ENCODE data around the gene CCNY. TPM values are rescaled to one million over a fixed set of nuclear protein-coding genes. Genes with fewer than 3 reads are reported as not detected.

Gene CCNY
- total and polyA plus RNA-seq, 2 of the 13 experiments (the other 11 are each of a cell fraction or from before 2014, with no cell fraction given) = 48.2 to 54.7 TPM

DNA sequence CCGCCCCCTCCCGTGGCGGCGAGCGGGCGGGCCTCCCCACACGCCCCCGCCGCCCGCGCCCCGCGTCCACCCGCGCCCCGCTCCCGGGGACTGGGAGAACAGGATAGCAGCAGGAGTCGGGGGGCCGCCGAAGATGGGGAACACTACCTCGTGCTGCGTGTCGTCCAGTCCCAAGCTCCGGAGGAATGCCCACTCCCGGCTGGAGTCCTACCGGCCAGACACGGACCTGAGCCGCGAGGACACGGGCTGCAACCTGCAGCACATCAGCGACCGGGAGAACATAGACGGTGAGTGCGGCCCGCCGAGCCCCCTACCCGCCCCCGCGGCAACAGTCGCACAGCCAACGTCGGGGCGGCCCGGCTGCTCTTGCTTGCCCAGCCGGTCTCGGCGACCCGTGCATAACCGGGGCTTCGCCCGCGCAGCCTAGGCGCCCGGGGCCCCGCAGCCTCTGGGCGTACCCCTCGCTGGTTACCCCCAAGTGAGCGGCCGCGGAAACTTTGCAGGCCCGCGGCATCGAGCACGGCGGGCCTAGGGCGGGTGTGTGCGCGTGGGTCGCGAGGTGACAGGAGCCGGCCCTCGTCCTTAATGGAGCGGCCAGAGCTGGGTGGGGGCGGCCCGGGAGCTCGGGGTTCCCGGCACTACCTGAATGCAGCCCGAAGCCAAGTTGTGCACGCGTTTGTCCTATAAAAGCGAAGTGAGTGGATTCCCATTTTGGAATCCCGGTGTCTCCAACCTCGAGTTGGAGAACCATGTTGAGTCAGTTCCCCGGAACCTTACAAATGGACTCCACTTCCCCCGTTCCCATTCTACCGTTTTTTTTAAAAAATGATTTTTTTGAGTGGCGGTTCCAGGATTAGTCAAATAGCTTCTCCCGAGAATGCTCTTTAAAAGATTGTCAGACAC, 863 bp downstream of the CCNY start (continued):
- no peak; the same call in 1 of the 2 replicates for TF ChIP-seq DMAP1 (CRISPR knock-in tag; IDR thresholded peaks at IDR 0.05)
- TF ChIP-seq, protein P1, sequence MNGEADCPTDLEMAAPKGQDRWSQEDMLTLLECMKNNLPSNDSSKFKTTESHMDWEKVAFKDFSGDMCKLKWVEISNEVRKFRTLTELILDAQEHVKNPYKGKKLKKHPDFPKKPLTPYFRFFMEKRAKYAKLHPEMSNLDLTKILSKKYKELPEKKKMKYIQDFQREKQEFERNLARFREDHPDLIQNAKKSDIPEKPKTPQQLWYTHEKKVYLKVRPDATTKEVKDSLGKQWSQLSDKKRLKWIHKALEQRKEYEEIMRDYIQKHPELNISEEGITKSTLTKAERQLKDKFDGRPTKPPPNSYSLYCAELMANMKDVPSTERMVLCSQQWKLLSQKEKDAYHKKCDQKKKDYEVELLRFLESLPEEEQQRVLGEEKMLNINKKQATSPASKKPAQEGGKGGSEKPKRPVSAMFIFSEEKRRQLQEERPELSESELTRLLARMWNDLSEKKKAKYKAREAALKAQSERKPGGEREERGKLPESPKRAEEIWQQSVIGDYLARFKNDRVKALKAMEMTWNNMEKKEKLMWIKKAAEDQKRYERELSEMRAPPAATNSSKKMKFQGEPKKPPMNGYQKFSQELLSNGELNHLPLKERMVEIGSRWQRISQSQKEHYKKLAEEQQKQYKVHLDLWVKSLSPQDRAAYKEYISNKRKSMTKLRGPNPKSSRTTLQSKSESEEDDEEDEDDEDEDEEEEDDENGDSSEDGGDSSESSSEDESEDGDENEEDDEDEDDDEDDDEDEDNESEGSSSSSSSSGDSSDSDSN (CRISPR knock-in tag; IDR thresholded peaks at IDR 0.05) = peak; percentile 88
- no peak for TF ChIP-seq ZSCAN22 (CRISPR knock-in tag; IDR thresholded peaks at IDR 0.05)
- TF ChIP-seq ZNF496 (CRISPR knock-in tag; IDR thresholded peaks at IDR 0.05; ENCODE audit: insufficient replicate concordance) = no peak
- no peak for TF ChIP-seq ZNF7 (CRISPR knock-in tag; IDR thresholded peaks at IDR 0.05)
- no peak for TF ChIP-seq ZNF337 (CRISPR knock-in tag; IDR thresholded peaks at IDR 0.05; ENCODE audit: borderline replicate concordance, low read depth)
- TF ChIP-seq TCF12 (IDR thresholded peaks at IDR 0.05) = no peak
- no peak for TF ChIP-seq TCF12 (CRISPR knock-in tag; IDR thresholded peaks at IDR 0.05)
- TF ChIP-seq PTBP1 (IDR thresholded peaks at IDR 0.05; ENCODE audit: low read depth, low read length, poor library complexity, severe bottlenecking) = no peak
- no peak for TF ChIP-seq SNAPC2 (CRISPR knock-in tag; IDR thresholded peaks at IDR 0.05)
- no peak for TF ChIP-seq RFX3 (CRISPR knock-in tag; IDR thresholded peaks at IDR 0.05)
- TF ChIP-seq TBP (CRISPR knock-in tag; IDR thresholded peaks at IDR 0.05) = no peak
- TF ChIP-seq SMAD1 (CRISPR knock-in tag; IDR thresholded peaks at IDR 0.05; ENCODE audit: borderline replicate concordance, low read depth) = no peak
- TF ChIP-seq SRSF4 (IDR thresholded peaks at IDR 0.05; ENCODE audit: low read depth, low read length, poor library complexity, severe bottlenecking) = no peak
- no peak for TF ChIP-seq FOSL2 (CRISPR knock-in tag; IDR thresholded peaks at IDR 0.05)
- no peak for TF ChIP-seq NFYC (CRISPR knock-in tag; IDR thresholded peaks at IDR 0.05)
- no peak for TF ChIP-seq PAX8 (CRISPR knock-in tag; IDR thresholded peaks at IDR 0.05; ENCODE audit: borderline replicate concordance)
- TF ChIP-seq, protein P2, sequence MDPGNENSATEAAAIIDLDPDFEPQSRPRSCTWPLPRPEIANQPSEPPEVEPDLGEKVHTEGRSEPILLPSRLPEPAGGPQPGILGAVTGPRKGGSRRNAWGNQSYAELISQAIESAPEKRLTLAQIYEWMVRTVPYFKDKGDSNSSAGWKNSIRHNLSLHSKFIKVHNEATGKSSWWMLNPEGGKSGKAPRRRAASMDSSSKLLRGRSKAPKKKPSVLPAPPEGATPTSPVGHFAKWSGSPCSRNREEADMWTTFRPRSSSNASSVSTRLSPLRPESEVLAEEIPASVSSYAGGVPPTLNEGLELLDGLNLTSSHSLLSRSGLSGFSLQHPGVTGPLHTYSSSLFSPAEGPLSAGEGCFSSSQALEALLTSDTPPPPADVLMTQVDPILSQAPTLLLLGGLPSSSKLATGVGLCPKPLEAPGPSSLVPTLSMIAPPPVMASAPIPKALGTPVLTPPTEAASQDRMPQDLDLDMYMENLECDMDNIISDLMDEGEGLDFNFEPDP (CRISPR knock-in tag; conservative IDR thresholded peaks at IDR 0.05) = 0 out of 2 replicates have a peak, but pooled peaks have one; percentile 46
- TF ChIP-seq ZBTB21 (CRISPR knock-in tag; IDR thresholded peaks at IDR 0.05) = no peak
- TF ChIP-seq DNMT3B (CRISPR knock-in tag; conservative IDR thresholded peaks at IDR 0.05) = no peak
- no peak for TF ChIP-seq ARNT2 (CRISPR knock-in tag; IDR thresholded peaks at IDR 0.05; ENCODE audit: low read depth)
- TF ChIP-seq, protein P3, sequence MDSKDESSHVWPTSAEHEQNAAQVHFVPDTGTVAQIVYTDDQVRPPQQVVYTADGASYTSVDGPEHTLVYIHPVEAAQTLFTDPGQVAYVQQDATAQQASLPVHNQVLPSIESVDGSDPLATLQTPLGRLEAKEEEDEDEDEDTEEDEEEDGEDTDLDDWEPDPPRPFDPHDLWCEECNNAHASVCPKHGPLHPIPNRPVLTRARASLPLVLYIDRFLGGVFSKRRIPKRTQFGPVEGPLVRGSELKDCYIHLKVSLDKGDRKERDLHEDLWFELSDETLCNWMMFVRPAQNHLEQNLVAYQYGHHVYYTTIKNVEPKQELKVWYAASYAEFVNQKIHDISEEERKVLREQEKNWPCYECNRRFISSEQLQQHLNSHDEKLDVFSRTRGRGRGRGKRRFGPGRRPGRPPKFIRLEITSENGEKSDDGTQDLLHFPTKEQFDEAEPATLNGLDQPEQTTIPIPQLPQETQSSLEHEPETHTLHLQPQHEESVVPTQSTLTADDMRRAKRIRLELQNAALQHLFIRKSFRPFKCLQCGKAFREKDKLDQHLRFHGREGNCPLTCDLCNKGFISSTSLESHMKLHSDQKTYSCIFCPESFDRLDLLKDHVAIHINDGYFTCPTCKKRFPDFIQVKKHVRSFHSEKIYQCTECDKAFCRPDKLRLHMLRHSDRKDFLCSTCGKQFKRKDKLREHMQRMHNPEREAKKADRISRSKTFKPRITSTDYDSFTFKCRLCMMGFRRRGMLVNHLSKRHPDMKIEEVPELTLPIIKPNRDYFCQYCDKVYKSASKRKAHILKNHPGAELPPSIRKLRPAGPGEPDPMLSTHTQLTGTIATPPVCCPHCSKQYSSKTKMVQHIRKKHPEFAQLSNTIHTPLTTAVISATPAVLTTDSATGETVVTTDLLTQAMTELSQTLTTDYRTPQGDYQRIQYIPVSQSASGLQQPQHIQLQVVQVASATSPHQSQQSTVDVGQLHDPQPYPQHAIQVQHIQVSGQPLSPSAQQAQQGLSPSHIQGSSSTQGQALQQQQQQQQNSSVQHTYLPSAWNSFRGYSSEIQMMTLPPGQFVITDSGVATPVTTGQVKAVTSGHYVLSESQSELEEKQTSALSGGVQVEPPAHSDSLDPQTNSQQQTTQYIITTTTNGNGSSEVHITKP (CRISPR knock-in tag; IDR thresholded peaks at IDR 0.05; ENCODE audit: low read depth) = no peak
- TF ChIP-seq ZNF17 (CRISPR knock-in tag; IDR thresholded peaks at IDR 0.05) = no peak
- TF ChIP-seq CHD4 (IDR thresholded peaks at IDR 0.05; ENCODE audit: borderline replicate concordance, low read length) = no peak

Measured in HepG2 (cell line).